BE2C (cell line): ENCODE results near the gene PANK4.

Experiments used
- DNase-seq: peaks from one replicate; pipeline ENCODE4 v3.0.0-alpha.2; 2020
- H3K27me3 ChIP-seq: fragments of 250-450 bp; sonication (Bioruptor Pico); 2 replicates; pipeline ENCODE4 v1.5.1; 2020; ENCODE audit warnings: mild to moderate bottlenecking
- H3K36me3 ChIP-seq: fragments of 250-450 bp; sonication (Bioruptor Pico); 2 replicates; pipeline ENCODE4 v1.5.1; 2020; ENCODE audit warnings: mild to moderate bottlenecking
- H3K4me1 ChIP-seq: fragments of 250-450 bp; sonication (Bioruptor Pico); 2 replicates; pipeline ENCODE4 v1.5.1; 2020
- H3K4me3 ChIP-seq: 2 replicates; pipeline ENCODE4 v1.5.1; 2011; ENCODE audit warnings: low read depth, low read length
- H3K9me3 ChIP-seq: fragments of 250-450 bp; sonication (Bioruptor Pico); 2 replicates; pipeline ENCODE4 v1.5.1; 2020
- CTCF ChIP-seq: IDR thresholded peaks from 2 replicates; pipeline ENCODE4 v1.5.1; 2012; ENCODE audit warnings: mild to moderate bottlenecking, low read depth, low read length

Gene PANK4

GRCh38 chr1:2474104-2474844 lies 52.1 kb downstream of the PANK4 start:
- Histone ChIP-seq H3K9me3 (no peaks in the 10 kb centered on the region), H3K36me3 (no peaks in the 10 kb centered on the region), H3K27me3 (no peaks in the 10 kb centered on the region), H3K4me3 (no peak overlapping the region), H3K4me1 (peaks cover 41% of the 10 kb centered on the region)
- no peak for DNase-seq
- no peak for TF ChIP-seq CTCF

GRCh38 chr1:2473198-2473597 lies 53.2 kb downstream of the PANK4 start:
- H3K4me3 ChIP-seq: no peak overlapping the region
- no peak for TF ChIP-seq CTCF
- peaks cover 41% of the 10 kb centered on the region for H3K4me1 ChIP-seq
- H3K27me3 ChIP-seq: no peaks in the 10 kb centered on the region
- H3K36me3 ChIP-seq: no peaks in the 10 kb centered on the region
- DNase-seq: no peak
- H3K9me3 ChIP-seq: no peaks in the 10 kb centered on the region

- peaks cover 41% of the 10 kb centered on the region for H3K4me1 ChIP-seq
- no peaks in the 10 kb centered on the region for H3K36me3 ChIP-seq
- H3K4me3 ChIP-seq: no peak overlapping the region
- no peaks in the 10 kb centered on the region for H3K9me3 ChIP-seq
- TF ChIP-seq CTCF: no peak
- DNase-seq: no peak
- H3K27me3 ChIP-seq: no peaks in the 10 kb centered on the region
Measured at GRCh38 chr1:2472561-2473177, 53.7 kb downstream of the PANK4 start.

GRCh38 chr1:2472109-2472508 lies 54.3 kb downstream of the PANK4 start:
- H3K4me1 ChIP-seq: peaks cover 41% of the 10 kb centered on the region
- no peaks in the 10 kb centered on the region for H3K36me3 ChIP-seq
- no peaks in the 10 kb centered on the region for H3K27me3 ChIP-seq
- no peaks in the 10 kb centered on the region for H3K9me3 ChIP-seq
- no peak overlapping the region for H3K4me3 ChIP-seq
- DNase-seq: no peak
- no peak for TF ChIP-seq CTCF

GRCh38 chr1:2471587-2472001 lies 54.8 kb downstream of the PANK4 start:
- no peak overlapping the region for H3K4me3 ChIP-seq
- TF ChIP-seq CTCF: no peak
- no peaks in the 10 kb centered on the region for H3K9me3 ChIP-seq
- H3K36me3 ChIP-seq: no peaks in the 10 kb centered on the region
- H3K27me3 ChIP-seq: no peaks in the 10 kb centered on the region
- peaks cover 41% of the 10 kb centered on the region for H3K4me1 ChIP-seq
- no peak for DNase-seq

GRCh38 chr1:2471159-2471471 lies 55.3 kb downstream of the PANK4 start:
- Histone ChIP-seq H3K36me3 (no peaks in the 10 kb centered on the region), H3K27me3 (no peaks in the 10 kb centered on the region), H3K4me1 (peaks cover 41% of the 10 kb centered on the region), H3K4me3 (no peak overlapping the region), H3K9me3 (no peaks in the 10 kb centered on the region)
- DNase-seq: no peak
- TF ChIP-seq CTCF: no peak
